K562 (cell line): ENCODE measurements around the gene ZDHHC16. TPM values are rescaled to one million over a fixed set of nuclear protein-coding genes. Genes with fewer than 3 reads are reported as not detected.

Source experiments
- ATAC-seq: fragments of 200-7000 bp; cut with Tn5 transposase; 3 replicates; pipeline ENCODE4 v1.9.1; 2020; ENCODE audit warnings: moderate library complexity
- BruUV-seq: library from RNA; stranded (reverse); fragments of 400-500 nt; replicated peaks from 2 replicates; lab custom pipeline; 2021; lab: Mats Ljungman, UMichigan
- CTCF ChIA-PET: fragments of 300-600 bp; formaldehyde crosslinking; extraction: SDS; loops from one replicate; lab custom pipeline; 2021; ENCODE audit warnings: low intra/inter-chr PET ratio; lab: Yijun Ruan, JAX
- POLR2A ChIA-PET: fragments of 300-600, 350-650 bp; sonication (Branson Sonifier 250); formaldehyde crosslinking; extraction: SDS; loops from one replicate; lab custom pipeline; 2021; ENCODE audit warnings: antibody characterized with exemption, inconsistent platforms; lab: Yijun Ruan, JAX
- DNase-seq, 4 experiments: peaks; one replicate each; pipeline versions ENCODE4 v3.0.0 to v3.0.0-alpha.2; 2011 to 2018; ENCODE audit warnings: low spot score in 3 of 4, mixed read lengths in 3 of 4; ENCODE audit errors: extremely low read depth in 1 of 4
- FAIRE-seq: peaks from 2 replicates; lab custom pipeline; 2011; peaks lifted over from hg19 to GRCh38; lab: Jason Lieb, UNC
- H2AFZ ChIP-seq: 2 replicates; pipeline ENCODE4 v1.6.0; 2011; ENCODE audit warnings: low read depth, low read length, control low read depth, inconsistent platforms
- H3K27ac ChIP-seq: fragments of 200-600 bp; 3 replicates; pipeline ENCODE4 v1.8.0; 2011; ENCODE audit warnings: low read depth, mild to moderate bottlenecking, control low read depth, inconsistent platforms, low read length, moderate library complexity, mixed read lengths; ENCODE audit errors: extremely low read depth
- H3K27me3 ChIP-seq, 2 experiments: fragments of 300-600 bp in 1 of 2; 2 replicates in 1 of 2; 3 replicates in 1 of 2; pipeline versions ENCODE4 v1.6.0 to v1.8.0; 2011; ENCODE audit warnings: inconsistent platforms in 2 of 2, low read length in 2 of 2, mild to moderate bottlenecking in 1 of 2, mixed read lengths in 1 of 2, moderate library complexity in 1 of 2; ENCODE audit not compliant: control insufficient read depth in 2 of 2, insufficient read depth in 2 of 2
- H3K36me3 ChIP-seq: fragments of 300-600 bp; 3 replicates; pipeline ENCODE4 v1.8.0; 2011; ENCODE audit warnings: mild to moderate bottlenecking, low read length, inconsistent platforms; ENCODE audit not compliant: control insufficient read depth, insufficient read depth
- H3K4me1 ChIP-seq, 2 experiments: fragments of 200-600 bp in 1 of 2; replicated peaks in 1 of 2; 2 replicates in 1 of 2; 3 replicates in 1 of 2; pipeline versions ENCODE4 v1.5.1 to v1.8.0; 2011; ENCODE audit warnings: inconsistent platforms in 2 of 2, low read length in 2 of 2, mild to moderate bottlenecking in 1 of 2, mixed read lengths in 1 of 2, moderate library complexity in 1 of 2; ENCODE audit not compliant: control insufficient read depth in 2 of 2, insufficient read depth in 2 of 2
- H3K4me2 ChIP-seq: 2 replicates; pipeline ENCODE4 v1.6.1; 2011; ENCODE audit warnings: low read length, control low read depth, inconsistent platforms, mixed read lengths; ENCODE audit not compliant: insufficient read depth
- H3K4me3 ChIP-seq: fragments of 200-600 bp; sonication (generic), shearing (Covaris generic); 2 replicates; pipeline ENCODE4 v1.5.1; 2016; ENCODE audit warnings: control low read depth, inconsistent platforms
- H3K79me2 ChIP-seq: fragments of 200-600 bp; 3 replicates; pipeline ENCODE4 v1.8.0; 2011; ENCODE audit warnings: low read length, inconsistent platforms; ENCODE audit not compliant: control insufficient read depth, insufficient read depth
- H3K9ac ChIP-seq, 2 experiments: 2 replicates each; pipeline versions ENCODE4 v1.6.0 to v1.6.1; 2011; ENCODE audit warnings: low read depth in 2 of 2, low read length in 2 of 2, control low read depth in 1 of 2, inconsistent platforms in 1 of 2, mild to moderate bottlenecking in 1 of 2, mixed read lengths in 1 of 2; ENCODE audit not compliant: insufficient read depth in 1 of 2
- H3K9me1 ChIP-seq: one replicate; pipeline ENCODE4 v1.6.0; 2011; ENCODE audit warnings: inconsistent platforms, mild to moderate bottlenecking, low read length, moderate library complexity; ENCODE audit not compliant: control insufficient read depth, insufficient read depth
- H3K9me3 ChIP-seq: replicated peaks from 2 replicates; pipeline ENCODE4 v1.5.1; 2011; ENCODE audit warnings: low read depth, low read length, inconsistent platforms; ENCODE audit not compliant: control insufficient read depth, insufficient read depth
- H4K20me1 ChIP-seq: replicated peaks from 2 replicates; pipeline ENCODE4 v1.6.1; 2011; ENCODE audit warnings: low read length, inconsistent platforms, mixed read lengths; ENCODE audit not compliant: control insufficient read depth, insufficient read depth
- FOXP4 ChIP-seq: sonication (generic); formaldehyde crosslinking; IDR thresholded peaks from 2 replicates; pipeline ENCODE4 v1.8.0; 2022; ENCODE audit warnings: mild to moderate bottlenecking, missing genetic modification reagents, borderline replicate concordance
- MTA3 ChIP-seq: fragments of 450-650 bp; formaldehyde crosslinking; IDR thresholded peaks from 2 replicates; pipeline ENCODE4 v1.6.1; 2017; ENCODE audit warnings: mild to moderate bottlenecking, borderline replicate concordance
- RBM39 ChIP-seq: fragments of 200-400 bp; formaldehyde crosslinking; optimal IDR thresholded peaks from 2 replicates; pipeline ENCODE3; 2018; ENCODE audit warnings: low read depth, low read length
- ZNF76 ChIP-seq: fragments of 250-450 bp; sonication (Bioruptor Pico); IDR thresholded peaks from 2 replicates; pipeline ENCODE4 v1.4.0; 2020; ENCODE audit warnings: mild to moderate bottlenecking, moderate library complexity, borderline replicate concordance
- WGBS: fragments of 100-300 bp; shearing (Covaris generic); methylation state at CpG from one replicate; pipeline ENCODE4 v1.1.6; 2016; ENCODE audit warnings: low coverage, mixed read lengths; ENCODE audit not compliant: insufficient coverage; ENCODE audit errors: missing lambda C conversion rate; 5-methylcytosine and 5-hydroxymethylcytosine counted together
- in situ Hi-C: fragments of 300-500 bp; cut with MboI; formaldehyde crosslinking; loops from 4 replicates; pipeline ENCODE4 v1.15.0; 2018; ENCODE audit warnings: inconsistent platforms, mixed read lengths
- intact Hi-C: fragments of 100-400 bp; cut with micrococcal nuclease; formaldehyde crosslinking; loops from 2 replicates; pipeline ENCODE4 v1.14.2; 2022
- polyA plus RNA-seq, 8 experiments: library from polyadenylated mRNA; depleted of rRNA in 4 of 8; stranded (reverse) in 5 of 8; unstranded in 3 of 8; fragments of >200 nt; fragmentation: Nextera tagmentation in 2 of 8; fragmentation: Illumina TruSeq in 1 of 8; extraction: Ambion mirVana in 2 of 8; extraction: Trizol in 1 of 8; gene quantifications; 2 replicates each; pipeline versions ENCODE4 v1.2.1 to v1.2.3, GENCODE V29; 2011 to 2014; ENCODE audit warnings: inconsistent platforms in 1 of 8, missing spikeins in 1 of 8
- total RNA-seq, 7 experiments: library from RNA; depleted of rRNA in 6 of 7; stranded (reverse); fragments of >200 nt in 6 of 7; fragmentation: Illumina TruSeq in 2 of 7; extraction: Trizol in 2 of 7; gene quantifications; 2 replicates each; pipeline versions ENCODE4 v1.2.1 to v1.2.3, GENCODE V29; 2011 to 2021; ENCODE audit warnings: low replicate concordance in 1 of 7

Gene ZDHHC16
- total and polyA plus RNA-seq, 9 of the 15 experiments (the other 6 are each of a cell fraction or from before 2014, with no cell fraction given), result 12.5 to 33.8 (median 21.3) TPM

GRCh38 chr10:97482381-97482780, 36.4 kb downstream of the ZDHHC16 start (continued):
- no peak for TF ChIP-seq ZNF76
- TF ChIP-seq FOXP4 (CRISPR knock-in tag), result no peak
- no peak for TF ChIP-seq RBM39

GRCh38 chr10:97483506-97483905, 37.5 kb downstream of the ZDHHC16 start:
- no peaks in the 10 kb centered on the region for H3K9me3 ChIP-seq
- in situ Hi-C loops (no loop called here), intact Hi-C loops (no loop called here)
- H3K9ac ChIP-seq, result no peak overlapping the region
- H3K79me2 ChIP-seq, result peaks cover 32% of the 10 kb centered on the region
- no peaks in the 10 kb centered on the region for H3K4me1 ChIP-seq
- no peak overlapping the region for H3K27ac ChIP-seq
- H3K4me2 ChIP-seq, result no peak overlapping the region
- peaks cover 57% of the 10 kb centered on the region; the same call in 2 of the 3 replicates for H3K36me3 ChIP-seq
- FAIRE-seq (no peak), DNase-seq (no peak), ATAC-seq (no peak)
- H3K27me3 ChIP-seq, result no peaks in the 10 kb centered on the region
- no peak overlapping the region for H2AFZ ChIP-seq
- BruUV-seq, result no TSS peak
- H3K9me1 ChIP-seq, result no peaks in the 10 kb centered on the region
- no peaks in the 10 kb centered on the region for H4K20me1 ChIP-seq
- no peak overlapping the region for H3K4me3 ChIP-seq
- ChIA-PET CTCF (no interaction called here), POLR2A (interaction anchor here (0.5 to 1.9 kb wide), 4 partner anchors 12 to 230 kb away, joined by 3 to 6 read pairs (median 3); no protein-coding TSS in a partner anchor)
- 63% methylated on average over 3 of the region's 3 CpGs for WGBS
- no peak for TF ChIP-seq MTA3
